IPS-18c (cell line): ENCODE measurements around the gene CCNYL1.
A peak's percentile ranks its signal among the peaks of the same experiment; 100 is the strongest.
"Not testable (repeated sequence)": the region's sequence is repeated elsewhere in the genome, so short reads cannot be mapped to it uniquely, and the experiment has no call there.

ENCODE experiments used
- H3K4me3 ChIP-seq: 2 replicates; pipeline ENCODE4 v1.7.0; 2013; ENCODE audit warnings: low read depth, mild to moderate bottlenecking, low read length, moderate library complexity; ENCODE audit not compliant: insufficient read depth
- H3K9me3 ChIP-seq: one replicate; pipeline ENCODE4 v1.6.1; 2013; ENCODE audit warnings: mild to moderate bottlenecking, low read length, moderate library complexity; ENCODE audit not compliant: control insufficient read depth, insufficient read depth

Gene CCNYL1

GRCh38 chr2:207693641-207694249, 17.7 kb upstream of the CCNYL1 start:
- Histone ChIP-seq H3K4me3 (no peak overlapping the region), H3K9me3 (no peaks in the 10 kb centered on the region)

DNA sequence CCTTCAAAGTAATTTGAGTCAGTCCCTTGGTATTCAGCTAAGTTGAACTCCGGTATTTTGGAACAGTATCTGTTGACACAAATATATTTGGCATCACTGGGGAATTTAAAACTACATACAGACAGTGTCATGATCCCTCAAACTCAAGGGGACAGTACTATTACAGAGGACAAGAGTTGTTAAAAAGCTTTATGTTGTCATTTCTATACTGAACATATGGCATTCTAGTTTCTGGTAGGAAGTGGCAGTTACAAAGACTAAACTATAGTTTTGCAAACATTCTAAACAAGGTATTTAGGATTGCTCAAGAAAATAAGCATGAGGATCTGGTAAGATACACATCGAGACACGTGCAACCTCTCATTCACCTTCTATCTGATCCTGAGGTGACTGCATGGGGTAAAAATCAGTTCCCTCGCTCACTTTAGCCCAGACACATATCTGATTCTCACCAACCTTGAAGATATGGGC, 16.6 kb upstream of the CCNYL1 start:
- Histone ChIP-seq H3K4me3 (no peak overlapping the region), H3K9me3 (no peaks in the 10 kb centered on the region)

- Histone ChIP-seq H3K9me3 (no peaks in the 10 kb centered on the region), H3K4me3 (no peak overlapping the region)
These were observed 16.1 kb upstream of the CCNYL1 start for GRCh38 chr2:207695293-207695692.

GRCh38 chr2:207696911-207697310, 14.5 kb upstream of the CCNYL1 start:
- H3K9me3 ChIP-seq, H3K4me3 ChIP-seq: not testable (repeated sequence)

DNA sequence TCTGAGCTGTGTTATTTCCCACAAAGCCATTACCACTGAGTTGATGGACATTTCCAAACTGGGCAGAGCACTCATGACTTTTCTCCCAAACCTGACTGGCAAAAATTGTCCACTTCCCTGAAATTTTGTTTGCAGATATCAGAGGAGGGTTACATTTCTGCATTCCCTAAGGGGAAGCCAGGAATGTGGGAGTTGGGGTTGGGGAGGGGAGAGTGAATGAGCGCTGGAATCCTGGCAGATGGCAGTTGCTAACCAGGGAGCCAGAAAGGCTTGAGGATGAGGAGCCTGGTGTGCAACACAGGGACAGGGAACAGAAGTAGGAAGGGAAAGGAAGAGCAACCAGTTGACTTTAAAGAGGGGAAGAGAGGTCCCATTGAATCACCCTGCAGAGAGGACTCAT, 14.0 kb upstream of the CCNYL1 start:
- H3K4me3 ChIP-seq, result no peak overlapping the region
- H3K9me3 ChIP-seq, result no peaks in the 10 kb centered on the region

- Histone ChIP-seq H3K4me3 (no peak overlapping the region), H3K9me3 (no peaks in the 10 kb centered on the region)
These were observed 13.1 kb upstream of the CCNYL1 start for GRCh38 chr2:207698301-207698700.

DNA sequence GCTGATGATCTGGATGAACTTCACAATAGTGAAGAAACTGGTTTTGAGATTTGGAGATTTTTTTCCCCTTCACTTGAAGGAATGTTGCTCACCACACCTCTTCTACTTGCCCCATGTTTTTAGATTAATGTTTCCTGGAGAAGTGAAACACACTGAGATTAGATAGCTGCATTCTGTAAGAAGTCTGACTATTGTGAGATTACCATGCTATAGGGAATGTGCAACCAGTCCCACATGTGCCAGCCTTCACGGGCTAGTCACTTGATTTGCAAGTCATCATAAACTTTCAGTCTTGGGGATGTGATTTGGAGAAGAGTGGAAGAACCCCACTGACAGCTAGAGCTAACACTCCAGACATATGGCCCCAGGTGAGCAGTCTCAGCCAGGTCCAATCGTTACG, 7.4 kb upstream of the CCNYL1 start:
- no peaks in the 10 kb centered on the region for H3K9me3 ChIP-seq
- no peak overlapping the region for H3K4me3 ChIP-seq

- no peaks in the 10 kb centered on the region for H3K9me3 ChIP-seq
- H3K4me3 ChIP-seq, result no peak overlapping the region
These were observed 6.8 kb upstream of the CCNYL1 start for GRCh38 chr2:207704671-207705070.

- no peak overlapping the region for H3K4me3 ChIP-seq
- no peaks in the 10 kb centered on the region for H3K9me3 ChIP-seq
These were observed 4.2 kb upstream of the CCNYL1 start for GRCh38 chr2:207706936-207707860.

GRCh38 chr2:207711750-207712530, 500 bp downstream of the CCNYL1 start:
- H3K9me3 ChIP-seq, result no peaks in the 10 kb centered on the region
- peak overlapping the region; percentile 87 for H3K4me3 ChIP-seq

DNA sequence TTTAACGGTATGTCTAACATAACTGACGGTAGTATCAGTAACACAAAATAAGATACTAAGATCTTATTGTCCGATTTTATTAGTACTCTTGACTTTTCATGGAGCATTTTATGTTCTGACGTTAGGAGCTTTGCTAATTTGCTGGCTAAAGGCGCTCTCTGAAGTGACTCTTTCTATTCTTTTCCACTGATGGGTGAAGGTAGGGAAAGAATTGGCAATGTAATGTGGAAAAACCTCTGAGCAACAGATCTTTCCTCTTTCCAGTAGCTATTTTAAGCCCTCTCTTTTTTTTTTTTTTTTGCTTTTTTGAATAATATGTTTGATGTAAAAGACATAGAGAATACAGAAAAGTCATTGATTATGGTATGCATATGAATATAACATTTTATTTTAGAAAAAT, 4.6 kb downstream of the CCNYL1 start:
- H3K9me3 ChIP-seq, result no peaks in the 10 kb centered on the region
- no peak overlapping the region for H3K4me3 ChIP-seq

- no peaks in the 10 kb centered on the region for H3K9me3 ChIP-seq
- H3K4me3 ChIP-seq, result no peak overlapping the region
These were observed 7.1 kb downstream of the CCNYL1 start for GRCh38 chr2:207718521-207718920.

- Histone ChIP-seq H3K9me3 (no peaks in the 10 kb centered on the region), H3K4me3 (no peak overlapping the region)
These were observed 7.6 kb downstream of the CCNYL1 start for GRCh38 chr2:207719008-207719407.

DNA sequence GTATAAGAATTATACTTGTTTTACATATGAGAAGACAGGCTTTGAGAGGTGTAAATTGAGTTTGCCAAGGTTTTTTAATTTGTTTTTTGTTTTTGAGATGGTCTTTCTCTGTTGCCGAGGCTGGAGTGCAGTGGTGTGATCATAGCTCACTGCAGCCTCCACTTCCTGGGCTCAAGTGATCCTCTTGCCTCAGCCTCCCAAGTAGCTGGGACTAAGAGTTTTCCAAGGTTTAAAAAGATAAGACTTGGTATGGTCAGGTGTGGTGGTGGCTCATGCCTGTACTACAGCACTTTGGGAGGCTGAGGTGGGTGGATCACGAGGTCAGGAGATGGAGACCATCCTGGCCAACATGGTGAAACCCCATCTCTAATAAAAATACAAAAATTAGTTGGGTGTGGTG, 8.2 kb downstream of the CCNYL1 start:
- not testable (repeated sequence) for H3K9me3 ChIP-seq, H3K4me3 ChIP-seq

- no peak overlapping the region for H3K4me3 ChIP-seq
- no peaks in the 10 kb centered on the region for H3K9me3 ChIP-seq
These were observed 9.2 kb downstream of the CCNYL1 start for GRCh38 chr2:207720517-207721187.

- H3K9me3 ChIP-seq, result no peaks in the 10 kb centered on the region
- H3K4me3 ChIP-seq, result no peak overlapping the region
These were observed 11.5 kb downstream of the CCNYL1 start for GRCh38 chr2:207722773-207723424.

DNA sequence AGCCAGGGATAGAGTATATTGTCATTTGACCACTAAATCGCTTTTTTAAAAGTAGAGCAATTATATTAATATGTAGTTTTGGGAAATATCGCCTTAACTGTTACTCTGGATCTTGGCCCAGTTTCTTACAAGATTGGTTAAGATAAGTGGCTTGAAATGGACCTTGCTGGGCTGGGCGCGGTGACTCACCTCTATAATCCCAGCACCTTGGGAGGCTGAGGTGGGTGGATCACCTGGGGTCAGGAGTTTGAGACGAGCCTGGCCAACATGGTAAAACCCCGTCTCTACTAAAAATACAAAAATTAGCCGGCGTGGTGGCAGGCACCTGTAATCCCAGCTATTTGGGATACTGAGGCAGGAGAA, 12.0 kb downstream of the CCNYL1 start:
- not testable (repeated sequence) for H3K4me3 ChIP-seq, H3K9me3 ChIP-seq
